HG02571 (cell line): ENCODE data around the gene JMJD1C.

Experiments
- ATAC-seq: cut with Tn5 transposase; IDR thresholded peaks from one replicate; pipeline ENCODE4 v1.9.1; 2021; ENCODE audit warnings: mild to moderate bottlenecking, moderate library complexity; ENCODE audit not compliant: unreplicated experiment

The JMJD1C gene

GRCh38 chr10:63439607-63440006 is 26.2 kb downstream of the JMJD1C start:
- ATAC-seq = no peak

- no peak for ATAC-seq
Observed at GRCh38 chr10:63438506-63439498, 27.0 kb downstream of the JMJD1C start.

GRCh38 chr10:63437116-63437949 is 28.4 kb downstream of the JMJD1C start:
- no peak for ATAC-seq

GRCh38 chr10:63436225-63436624 is 29.6 kb downstream of the JMJD1C start:
- no peak for ATAC-seq

- ATAC-seq = no peak
Observed at GRCh38 chr10:63434866-63435854, 30.6 kb downstream of the JMJD1C start.

GRCh38 chr10:63431962-63432797 is 33.6 kb downstream of the JMJD1C start:
- peak; percentile 54 for ATAC-seq

GRCh38 chr10:63430999-63431356 is 34.8 kb downstream of the JMJD1C start:
- no peak for ATAC-seq

GRCh38 chr10:63430091-63430998 is 35.4 kb downstream of the JMJD1C start:
- ATAC-seq = no peak

GRCh38 chr10:63429281-63429680 is 36.5 kb downstream of the JMJD1C start:
- ATAC-seq = no peak

- no peak for ATAC-seq
Observed at GRCh38 chr10:63427013-63427412, 38.8 kb downstream of the JMJD1C start.

GRCh38 chr10:63425512-63425911 is 40.3 kb downstream of the JMJD1C start:
- no peak for ATAC-seq

GRCh38 chr10:63424576-63424975 is 41.2 kb downstream of the JMJD1C start:
- ATAC-seq = no peak

GRCh38 chr10:63423494-63423893 is 42.3 kb downstream of the JMJD1C start:
- no peak for ATAC-seq

- peak; percentile 91 for ATAC-seq
Observed at GRCh38 chr10:63421591-63421990, 44.2 kb downstream of the JMJD1C start.

- ATAC-seq = no peak
Observed at GRCh38 chr10:63416376-63416775, 49.4 kb downstream of the JMJD1C start.

GRCh38 chr10:63415640-63416244 is 50.0 kb downstream of the JMJD1C start:
- no peak for ATAC-seq

- no peak for ATAC-seq
Observed at GRCh38 chr10:63414481-63415260, 51.1 kb downstream of the JMJD1C start.
